ENCODE results near the gene RAB4A.

Gene RAB4A

DNA sequence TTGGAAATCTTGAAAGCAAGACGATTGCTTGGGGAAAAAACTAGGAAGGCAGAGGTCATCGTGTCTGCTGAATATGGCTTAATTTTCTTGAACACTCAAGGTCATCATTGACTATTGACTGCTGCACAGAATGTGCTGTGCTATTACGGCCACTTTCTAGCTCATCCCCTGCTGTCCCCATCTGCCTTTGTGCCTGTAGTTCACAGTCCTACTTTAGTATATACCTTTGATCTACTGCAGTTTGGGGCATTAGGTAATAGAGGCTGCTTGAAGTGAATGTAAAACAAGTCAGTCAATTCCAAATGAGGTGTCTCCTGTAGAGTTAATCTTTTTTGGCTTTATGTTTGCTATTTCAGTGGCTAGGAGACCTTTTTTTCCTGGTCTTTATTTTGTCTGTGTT is 8.3 kb downstream of the RAB4A start:
- no peak overlapping the region for H3K4me3 ChIP-seq (ENCODE audit: control insufficient read depth, low read depth, low read length)
- TF ChIP-seq, protein P1, sequence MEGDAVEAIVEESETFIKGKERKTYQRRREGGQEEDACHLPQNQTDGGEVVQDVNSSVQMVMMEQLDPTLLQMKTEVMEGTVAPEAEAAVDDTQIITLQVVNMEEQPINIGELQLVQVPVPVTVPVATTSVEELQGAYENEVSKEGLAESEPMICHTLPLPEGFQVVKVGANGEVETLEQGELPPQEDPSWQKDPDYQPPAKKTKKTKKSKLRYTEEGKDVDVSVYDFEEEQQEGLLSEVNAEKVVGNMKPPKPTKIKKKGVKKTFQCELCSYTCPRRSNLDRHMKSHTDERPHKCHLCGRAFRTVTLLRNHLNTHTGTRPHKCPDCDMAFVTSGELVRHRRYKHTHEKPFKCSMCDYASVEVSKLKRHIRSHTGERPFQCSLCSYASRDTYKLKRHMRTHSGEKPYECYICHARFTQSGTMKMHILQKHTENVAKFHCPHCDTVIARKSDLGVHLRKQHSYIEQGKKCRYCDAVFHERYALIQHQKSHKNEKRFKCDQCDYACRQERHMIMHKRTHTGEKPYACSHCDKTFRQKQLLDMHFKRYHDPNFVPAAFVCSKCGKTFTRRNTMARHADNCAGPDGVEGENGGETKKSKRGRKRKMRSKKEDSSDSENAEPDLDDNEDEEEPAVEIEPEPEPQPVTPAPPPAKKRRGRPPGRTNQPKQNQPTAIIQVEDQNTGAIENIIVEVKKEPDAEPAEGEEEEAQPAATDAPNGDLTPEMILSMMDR (conservative IDR thresholded peaks at IDR 0.05; ENCODE audit: control insufficient read depth, insufficient read depth, low read depth, low read length), result no peak
- DNase-seq (ENCODE audit: low read depth), result no peak

DNA sequence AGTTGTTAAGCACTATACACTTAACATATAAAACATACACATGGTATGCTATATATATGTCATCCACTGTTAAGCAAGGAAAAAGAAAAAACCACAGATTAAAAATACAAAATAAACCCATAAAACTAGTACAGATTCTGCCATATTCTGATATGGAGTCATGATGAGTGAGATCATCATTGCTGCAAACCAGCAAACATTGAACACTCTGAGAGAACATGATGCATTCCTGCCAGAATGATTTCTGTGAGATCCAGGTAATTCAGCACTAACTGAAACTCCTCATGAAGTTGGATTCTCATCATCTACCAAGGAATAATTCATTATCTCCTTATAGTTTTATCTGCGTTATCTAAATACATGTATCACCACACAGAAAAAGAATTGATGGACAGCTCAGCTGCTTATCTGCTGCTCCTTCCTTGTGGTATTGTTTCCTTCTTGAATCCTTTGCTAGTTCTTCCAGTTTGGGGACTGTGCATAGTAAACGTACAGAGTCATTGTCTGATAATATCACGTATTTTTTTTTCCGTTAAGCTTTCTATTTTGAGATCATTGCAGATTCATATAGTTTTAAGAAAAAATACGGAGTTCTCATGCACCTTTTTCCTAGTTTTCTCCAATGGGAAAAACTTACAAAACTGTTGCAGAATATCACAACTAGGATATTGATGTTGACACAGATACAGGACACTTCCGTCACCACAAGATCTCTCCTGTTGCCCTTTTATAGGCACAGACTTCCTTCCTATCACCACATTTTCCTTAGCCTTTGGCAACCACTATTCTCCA is 9.3 kb downstream of the RAB4A start:
- no peak for DNase-seq (ENCODE audit: low read depth)
- TF ChIP-seq, protein P1 (conservative IDR thresholded peaks at IDR 0.05; ENCODE audit: control insufficient read depth, insufficient read depth, low read depth, low read length), result no peak
- H3K4me3 ChIP-seq (ENCODE audit: control insufficient read depth, low read depth, low read length), result no peak overlapping the region

DNA sequence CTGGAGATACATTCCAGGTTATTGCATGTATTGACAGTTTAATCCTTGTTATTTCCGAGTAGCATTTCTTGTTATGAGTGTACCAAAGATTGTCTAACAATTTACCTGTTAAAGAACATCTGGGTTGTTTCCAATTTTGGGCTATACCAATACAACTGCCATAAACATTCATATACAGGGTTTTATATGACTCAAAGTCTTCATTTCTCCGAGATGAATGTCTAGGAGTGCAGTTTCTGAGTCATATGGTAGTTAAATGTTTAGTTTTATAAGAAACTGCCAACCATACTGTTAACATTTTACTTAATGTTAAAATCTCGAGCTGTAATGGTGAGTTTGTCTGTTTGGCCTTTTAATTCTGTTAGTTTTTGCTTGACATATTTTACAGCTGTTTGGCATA is 10.0 kb downstream of the RAB4A start:
- TF ChIP-seq, protein P1 (conservative IDR thresholded peaks at IDR 0.05; ENCODE audit: control insufficient read depth, insufficient read depth, low read depth, low read length), result no peak
- no peak overlapping the region for H3K4me3 ChIP-seq (ENCODE audit: control insufficient read depth, low read depth, low read length)
- peak; percentile 28 for DNase-seq (ENCODE audit: low read depth)

DNA sequence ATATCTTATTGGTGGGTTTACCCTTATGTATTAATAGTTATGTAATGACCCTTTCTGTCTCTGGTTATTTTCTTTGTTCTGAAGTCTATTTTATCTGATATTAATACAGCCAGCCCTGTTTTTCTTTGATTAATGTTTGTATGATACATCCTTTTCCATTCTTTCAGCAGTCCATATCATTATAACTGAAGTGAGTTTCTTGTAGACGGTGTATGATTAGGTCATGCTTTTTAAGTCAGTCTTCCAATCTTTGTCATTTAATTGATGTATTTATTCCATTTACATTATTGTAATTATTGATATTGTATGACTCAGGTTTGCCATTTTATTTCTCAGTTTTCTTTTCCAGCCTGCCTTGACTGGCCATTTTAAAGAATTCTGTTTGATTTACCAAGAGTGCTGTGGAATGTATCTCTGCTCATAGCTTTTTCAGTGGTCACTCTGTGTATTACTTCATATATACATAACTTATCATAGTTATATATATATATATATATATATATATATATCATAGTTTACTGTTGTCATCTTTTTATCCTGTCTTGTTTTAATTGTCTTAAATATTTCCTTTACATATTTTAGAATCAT is 10.5 kb downstream of the RAB4A start:
- no peak for DNase-seq (ENCODE audit: low read depth)
- TF ChIP-seq, protein P1 (conservative IDR thresholded peaks at IDR 0.05; ENCODE audit: control insufficient read depth, insufficient read depth, low read depth, low read length), result no peak
- H3K4me3 ChIP-seq (ENCODE audit: control insufficient read depth, low read depth, low read length), result no peak overlapping the region

DNA sequence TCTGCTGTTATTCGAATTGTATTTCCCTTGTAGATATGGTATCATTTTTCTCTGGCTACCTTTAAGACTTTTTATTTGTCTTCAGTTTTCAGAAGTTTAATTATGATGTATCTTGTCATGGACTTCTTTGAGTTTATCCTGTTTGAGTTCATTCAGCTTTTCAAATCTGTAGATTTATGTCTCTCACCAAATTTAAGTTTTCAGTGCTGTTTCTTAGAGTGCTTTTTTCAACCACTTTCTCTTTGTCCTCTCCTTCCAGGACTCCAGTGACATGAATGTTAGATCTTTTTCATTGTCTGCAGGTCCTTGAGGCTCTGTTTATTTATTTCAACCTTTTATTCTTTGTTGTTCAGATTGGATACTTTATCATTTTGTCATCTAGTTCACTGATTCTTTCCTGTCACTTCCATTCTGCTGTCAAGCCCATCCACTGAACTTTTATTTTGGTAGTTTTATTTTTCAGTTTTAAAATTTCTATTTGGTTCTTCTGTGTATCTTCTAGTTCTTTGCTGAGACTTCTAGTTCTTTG is 11.4 kb downstream of the RAB4A start:
- H3K4me3 ChIP-seq (ENCODE audit: control insufficient read depth, low read depth, low read length), result no peak overlapping the region
- DNase-seq (ENCODE audit: low read depth), result no peak
- TF ChIP-seq, protein P1 (conservative IDR thresholded peaks at IDR 0.05; ENCODE audit: control insufficient read depth, insufficient read depth, low read depth, low read length), result no peak

DNA sequence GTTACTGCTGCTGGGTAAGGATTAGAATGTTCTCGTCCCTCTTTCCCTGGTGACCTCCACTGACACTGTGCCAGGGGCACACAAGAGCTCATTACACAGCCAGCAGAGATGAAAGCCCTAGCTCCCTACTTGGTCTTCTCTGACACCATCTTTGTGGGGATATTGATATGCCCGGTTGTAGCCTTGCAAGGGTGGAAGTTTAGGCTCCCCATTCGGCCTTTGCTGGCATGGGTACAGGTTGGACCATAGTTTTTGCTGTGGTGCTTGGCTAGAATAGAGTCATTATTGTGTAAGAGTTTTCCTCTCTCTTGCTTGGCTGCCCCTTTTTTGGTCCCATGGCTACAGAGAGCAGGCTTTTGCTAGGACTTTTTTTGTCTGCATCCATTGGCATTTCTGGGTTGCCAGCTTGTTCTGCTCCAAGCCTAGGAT is 12.3 kb downstream of the RAB4A start:
- DNase-seq (ENCODE audit: low read depth), result no peak
- no peak overlapping the region for H3K4me3 ChIP-seq (ENCODE audit: control insufficient read depth, low read depth, low read length)
- TF ChIP-seq, protein P1 (conservative IDR thresholded peaks at IDR 0.05; ENCODE audit: control insufficient read depth, insufficient read depth, low read depth, low read length), result no peak

All from fibroblast of mammary gland (primary cell).